GM10248 (cell line): Measurements from ENCODE around the gene IL20RB.
"Not testable (repeated sequence)": the region's sequence is repeated elsewhere in the genome, so short reads cannot be mapped to it uniquely, and the experiment has no call there.

Source experiments
- CTCF ChIA-PET: fragments of 300-600 bp; sonication (Branson Sonifier 250); formaldehyde crosslinking; extraction: SDS; loops from one replicate; lab custom pipeline; 2021; ENCODE audit warnings: antibody characterized with exemption; lab: Yijun Ruan, JAX
- POLR2A ChIA-PET: fragments of 350-650 bp; sonication (Branson Sonifier 250); formaldehyde crosslinking; extraction: SDS; loops from one replicate; lab custom pipeline; 2020; ENCODE audit warnings: antibody characterized with exemption; lab: Yijun Ruan, JAX
- DNase-seq: peaks from one replicate; pipeline ENCODE4 v3.0.0; 2012; ENCODE audit errors: extremely low spot score
- TF ChIP-seq, protein P1 (sequence below): IDR thresholded peaks from 2 replicates; pipeline ENCODE4 v1.5.1; 2012; ENCODE audit warnings: mild to moderate bottlenecking, low read depth; ENCODE audit errors: extremely low read depth, missing control alignments, control extremely low read depth

The IL20RB gene

DNA sequence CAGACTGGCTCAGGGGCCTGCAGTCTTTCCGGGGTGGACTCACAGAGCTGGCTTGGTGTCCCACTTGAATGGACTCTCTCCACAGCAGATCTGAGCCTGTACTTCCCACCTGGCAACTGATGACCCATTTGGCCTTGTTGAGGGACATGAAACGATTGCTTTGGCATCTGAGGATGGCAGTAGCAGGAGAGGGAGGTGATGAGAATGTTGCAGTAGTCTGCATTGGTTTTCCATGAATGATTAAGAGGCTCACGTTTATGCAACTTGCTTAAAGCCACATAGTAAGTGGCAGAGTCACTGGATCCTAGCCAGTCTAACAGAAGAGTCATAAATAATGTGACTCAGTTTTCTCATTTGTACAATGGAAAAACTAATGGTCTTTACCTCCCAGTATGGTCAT is 21.9 kb downstream of the IL20RB start:
- no peak for DNase-seq
- POLR2A ChIA-PET = no interaction called here
- TF ChIP-seq, protein P1, sequence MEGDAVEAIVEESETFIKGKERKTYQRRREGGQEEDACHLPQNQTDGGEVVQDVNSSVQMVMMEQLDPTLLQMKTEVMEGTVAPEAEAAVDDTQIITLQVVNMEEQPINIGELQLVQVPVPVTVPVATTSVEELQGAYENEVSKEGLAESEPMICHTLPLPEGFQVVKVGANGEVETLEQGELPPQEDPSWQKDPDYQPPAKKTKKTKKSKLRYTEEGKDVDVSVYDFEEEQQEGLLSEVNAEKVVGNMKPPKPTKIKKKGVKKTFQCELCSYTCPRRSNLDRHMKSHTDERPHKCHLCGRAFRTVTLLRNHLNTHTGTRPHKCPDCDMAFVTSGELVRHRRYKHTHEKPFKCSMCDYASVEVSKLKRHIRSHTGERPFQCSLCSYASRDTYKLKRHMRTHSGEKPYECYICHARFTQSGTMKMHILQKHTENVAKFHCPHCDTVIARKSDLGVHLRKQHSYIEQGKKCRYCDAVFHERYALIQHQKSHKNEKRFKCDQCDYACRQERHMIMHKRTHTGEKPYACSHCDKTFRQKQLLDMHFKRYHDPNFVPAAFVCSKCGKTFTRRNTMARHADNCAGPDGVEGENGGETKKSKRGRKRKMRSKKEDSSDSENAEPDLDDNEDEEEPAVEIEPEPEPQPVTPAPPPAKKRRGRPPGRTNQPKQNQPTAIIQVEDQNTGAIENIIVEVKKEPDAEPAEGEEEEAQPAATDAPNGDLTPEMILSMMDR = no peak
- CTCF ChIA-PET = interaction anchor here (1.8 kb wide), 1 partner anchor 34 kb away, joined by 5 read pairs; no protein-coding TSS in a partner anchor

DNA sequence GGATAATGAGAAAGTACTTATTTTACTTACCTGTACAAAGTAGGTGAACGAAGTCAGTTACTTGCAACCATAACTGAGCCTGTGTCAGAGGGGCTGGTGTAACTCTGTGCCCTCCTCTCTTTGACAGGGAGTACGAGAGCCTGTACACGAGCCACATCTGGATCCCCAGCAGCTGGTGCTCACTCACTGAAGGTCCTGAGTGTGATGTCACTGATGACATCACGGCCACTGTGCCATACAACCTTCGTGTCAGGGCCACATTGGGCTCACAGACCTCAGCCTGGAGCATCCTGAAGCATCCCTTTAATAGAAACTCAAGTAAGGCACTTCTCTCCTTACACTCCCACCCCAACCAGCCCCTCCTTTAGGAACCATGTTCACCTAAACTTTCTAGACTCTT is 24.2 kb downstream of the IL20RB start:
- POLR2A ChIA-PET = no interaction called here
- no peak for DNase-seq
- TF ChIP-seq, protein P1 = no peak
- CTCF ChIA-PET = no interaction called here

DNA sequence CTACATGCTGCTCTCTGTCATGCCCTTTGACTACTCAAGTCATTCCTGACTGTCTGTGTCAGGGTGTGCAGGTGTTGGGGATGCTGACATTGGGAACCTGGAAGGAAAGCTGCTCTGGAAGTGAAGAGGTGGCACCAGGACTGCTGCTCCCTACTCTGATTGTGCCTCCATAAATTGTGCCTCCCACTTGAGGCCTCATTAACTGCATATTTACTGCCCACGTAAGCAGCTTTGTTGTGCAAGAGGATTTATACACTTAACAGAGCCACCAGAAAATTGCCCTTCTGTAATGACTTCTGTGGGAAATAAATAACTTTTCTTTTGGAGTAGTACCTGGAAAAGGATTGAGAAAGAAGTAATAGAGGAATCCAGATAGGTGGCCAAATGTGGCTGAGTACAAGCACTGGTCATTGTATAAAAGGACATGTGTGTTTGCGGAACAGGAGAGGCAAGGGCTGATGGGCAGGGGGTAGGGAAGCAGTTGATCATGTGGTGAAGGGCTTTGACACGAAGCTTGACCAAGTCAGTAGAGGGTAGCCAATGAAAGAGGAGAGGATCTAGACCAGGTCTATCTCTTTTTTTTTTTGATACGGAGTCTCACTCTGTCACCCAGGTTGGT is 24.8 kb downstream of the IL20RB start:
- POLR2A ChIA-PET = no interaction called here
- TF ChIP-seq, protein P1 = no peak
- CTCF ChIA-PET = interaction anchor here (0.7 to 2.3 kb wide), 2 partner anchors 31 to 50 kb away, joined by 3 to 13 read pairs; no protein-coding TSS in a partner anchor
- no peak for DNase-seq

DNA sequence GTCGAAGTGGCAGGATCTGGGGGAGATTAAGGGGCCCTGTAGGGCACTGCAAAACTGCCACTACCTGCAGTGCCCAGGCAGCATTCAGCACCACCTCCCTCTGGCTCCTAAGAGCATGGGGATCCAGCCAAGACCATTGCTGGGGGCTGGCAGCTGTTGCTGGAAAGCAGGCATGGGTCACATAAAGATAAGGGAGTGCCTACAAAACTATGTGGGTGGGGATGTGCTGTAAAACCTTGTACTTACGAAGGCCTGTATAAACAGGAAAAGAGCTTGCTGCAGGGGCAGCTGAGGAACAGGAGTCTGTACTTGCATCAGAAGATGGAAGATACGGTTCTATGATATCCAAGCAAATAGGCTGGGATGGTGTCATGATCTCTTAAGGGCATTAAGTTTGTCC is 27.1 kb downstream of the IL20RB start:
- TF ChIP-seq, protein P1 = no peak
- no peak for DNase-seq
- POLR2A ChIA-PET = no interaction called here
- CTCF ChIA-PET = interaction anchor here (1.0 to 1.6 kb wide), 2 partner anchors 9 to 10 kb away, joined by 3 read pairs; no protein-coding TSS in a partner anchor

DNA sequence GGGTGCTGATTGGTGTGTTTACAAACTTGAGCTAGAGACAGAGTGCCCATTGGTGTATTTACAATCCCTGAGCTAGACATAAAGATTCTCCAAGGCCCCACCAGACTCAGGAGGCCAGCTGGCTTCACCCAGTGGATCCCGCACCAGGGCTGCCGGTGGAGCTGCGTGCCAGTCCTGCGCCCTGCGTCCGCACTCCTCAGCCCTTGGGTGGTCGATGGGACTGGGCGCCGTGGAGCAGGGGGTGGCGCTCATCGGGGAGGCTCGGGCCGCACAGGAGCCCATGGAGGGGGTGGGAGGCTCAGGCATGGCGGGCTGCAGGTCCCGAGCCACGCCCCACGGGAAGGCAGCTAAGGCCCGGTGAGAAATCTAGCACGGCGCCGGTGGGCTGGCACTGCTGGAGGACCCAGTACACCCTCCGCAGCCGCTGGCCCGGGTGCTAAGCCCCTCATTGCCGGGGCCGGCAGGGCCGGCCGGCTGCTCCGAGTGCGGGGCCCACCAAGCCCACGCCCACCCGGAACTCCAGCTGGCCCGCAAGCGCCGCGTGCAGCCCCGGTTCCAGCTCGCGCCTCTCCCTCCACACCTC is 29.7 kb downstream of the IL20RB start:
- POLR2A ChIA-PET, CTCF ChIA-PET: not testable (repeated sequence)

DNA sequence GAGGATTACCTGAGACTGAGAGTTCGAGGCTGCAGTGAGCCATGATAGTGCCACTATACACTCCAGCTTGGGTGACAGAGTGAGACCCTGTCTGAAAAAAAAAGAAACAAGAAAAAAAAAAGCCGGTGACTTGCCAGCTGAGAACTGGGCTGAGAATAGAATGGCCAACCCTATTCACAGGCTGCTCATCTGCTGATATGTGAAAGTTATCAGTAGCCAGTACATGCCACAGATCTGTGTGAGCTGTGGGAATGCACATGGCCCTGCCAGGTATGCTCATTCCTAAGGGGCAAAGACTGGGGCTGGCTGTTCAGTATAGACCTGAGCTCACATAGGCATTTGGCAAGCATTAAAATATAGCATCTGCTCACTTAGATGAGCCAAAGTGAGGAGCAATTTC is 30.9 kb downstream of the IL20RB start:
- CTCF ChIA-PET = interaction anchor here (0.7 to 1.1 kb wide), 2 partner anchors 25 to 43 kb away, joined by 3 to 6 read pairs; no protein-coding TSS in a partner anchor
- POLR2A ChIA-PET = no interaction called here
- TF ChIP-seq, protein P1 = no peak
- no peak for DNase-seq

More for the DNA sequence above, 29.7 kb downstream of the IL20RB start:
- DNase-seq = not testable (repeated sequence)
